ENCODE results near the gene ARRDC4. TPM values are rescaled to one million over a fixed set of nuclear protein-coding genes. Genes with fewer than 3 reads are reported as not detected.

Gene ARRDC4
- polyA plus RNA-seq, 3 donors: 13.0 to 40.5 (median 19.0) TPM

GRCh38 chr15:97915261-97915660 lies 45.2 kb upstream of the ARRDC4 start:
- Histone ChIP-seq H3K27me3 (ENCODE audit: control insufficient read depth in 2 of 2, insufficient read depth in 2 of 2, low read length in 2 of 2) (no peaks in the 10 kb centered on the region), H3K9ac (ENCODE audit: insufficient read depth, low read length, poor library complexity, severe bottlenecking) (no peak overlapping the region), H3K27ac (ENCODE audit: low read depth in 1 of 2, low read length in 2 of 2) (no peak overlapping the region), H3K36me3 (replicated peaks in 1 of 2; ENCODE audit: control insufficient read depth in 1 of 2, insufficient read depth in 2 of 2, low read length in 2 of 2) (no peaks in the 10 kb centered on the region), H3K4me2 (replicated peaks; ENCODE audit: extremely low read depth, low read length, poor library complexity, severe bottlenecking) (no peak overlapping the region), H3K79me2 (ENCODE audit: insufficient read depth, low read length) (no peaks in the 10 kb centered on the region), H4K20me1 (ENCODE audit: insufficient read depth, low read length) (no peaks in the 10 kb centered on the region), H3K4me3 (replicated peaks in 1 of 3; ENCODE audit: low read depth in 2 of 3, low read length in 3 of 3) (no peak overlapping the region), H3K9me3 (replicated peaks in 1 of 2; ENCODE audit: control insufficient read depth in 1 of 2, insufficient read depth in 1 of 2, low read length in 2 of 2) (no peaks in the 10 kb centered on the region), H3K4me1 (ENCODE audit: control insufficient read depth in 1 of 2, insufficient read depth in 2 of 2, low read length in 2 of 2) (peaks cover 0 to 3% of the 10 kb centered on the region in 2 donors), H2AFZ (ENCODE audit: insufficient read depth, low read depth, low read length, poor library complexity, severe bottlenecking) (no peak overlapping the region)
- TF ChIP-seq CTCF (IDR thresholded peaks at IDR 0.05): no peak
- whole genome bisulfite sequencing (ENCODE audit: insufficient coverage): no CpG with 5 or more reads among the region's 5 CpGs
- no peaks in the 10 kb centered on the region for H3K36me3 Mint-ChIP-seq
- peaks cover 6% of the 10 kb centered on the region for H3K4me1 Mint-ChIP-seq
- H3K4me3 Mint-ChIP-seq: no peak overlapping the region
- no peak overlapping the region for H3K27ac Mint-ChIP-seq
- peaks cover 2 to 4% (median 4%) of the 10 kb centered on the region in 3 donors for H3K27me3 Mint-ChIP-seq (ENCODE audit: low read depth in 3 of 3)
- no peaks in the 10 kb centered on the region for H3K9me3 Mint-ChIP-seq
- DNase-seq: no peak
- intact Hi-C loops (cut with micrococcal nuclease): no loop called here

- DNase-seq: no peak
- Histone ChIP-seq H2AFZ (ENCODE audit: insufficient read depth, low read depth, low read length, poor library complexity, severe bottlenecking) (no peak overlapping the region), H3K9me3 (replicated peaks in 1 of 2; ENCODE audit: control insufficient read depth in 1 of 2, insufficient read depth in 1 of 2, low read length in 2 of 2) (peaks cover 3 to 8% of the 10 kb centered on the region in 2 donors), H3K27ac (ENCODE audit: low read depth in 1 of 2, low read length in 2 of 2) (no peak overlapping the region), H3K27me3 (ENCODE audit: control insufficient read depth in 2 of 2, insufficient read depth in 2 of 2, low read length in 2 of 2) (no peaks in the 10 kb centered on the region), H3K9ac (ENCODE audit: insufficient read depth, low read length, poor library complexity, severe bottlenecking) (no peak overlapping the region), H3K79me2 (ENCODE audit: insufficient read depth, low read length) (no peaks in the 10 kb centered on the region), H3K4me1 (ENCODE audit: control insufficient read depth in 1 of 2, insufficient read depth in 2 of 2, low read length in 2 of 2) (no peaks in the 10 kb centered on the region), H4K20me1 (ENCODE audit: insufficient read depth, low read length) (no peaks in the 10 kb centered on the region), H3K36me3 (replicated peaks in 1 of 2; ENCODE audit: control insufficient read depth in 1 of 2, insufficient read depth in 2 of 2, low read length in 2 of 2) (no peaks in the 10 kb centered on the region), H3K4me3 (replicated peaks in 1 of 3; ENCODE audit: low read depth in 2 of 3, low read length in 3 of 3) (no peak overlapping the region), H3K4me2 (replicated peaks; ENCODE audit: extremely low read depth, low read length, poor library complexity, severe bottlenecking) (no peak overlapping the region)
- peaks cover 2 to 4% (median 2%) of the 10 kb centered on the region in 3 donors for H3K27me3 Mint-ChIP-seq (ENCODE audit: low read depth in 3 of 3)
- H3K4me1 Mint-ChIP-seq: no peaks in the 10 kb centered on the region
- intact Hi-C loops (cut with micrococcal nuclease): no loop called here
- no peak for TF ChIP-seq CTCF (IDR thresholded peaks at IDR 0.05)
- peak overlapping the region in 1 of 7 donors; percentile 35 for H3K27ac Mint-ChIP-seq
- no CpG with 5 or more reads among the region's 4 CpGs for WGBS (ENCODE audit: insufficient coverage)
- peaks cover 2 to 10% (median 8%) of the 10 kb centered on the region in 7 donors for H3K9me3 Mint-ChIP-seq
- no peaks in the 10 kb centered on the region for H3K36me3 Mint-ChIP-seq
- no peak overlapping the region for H3K4me3 Mint-ChIP-seq
Observed at GRCh38 chr15:97921296-97921865, 39.1 kb upstream of the ARRDC4 start.
